ENCODE measurements around the gene DCHS1.

The DCHS1 gene

DNA sequence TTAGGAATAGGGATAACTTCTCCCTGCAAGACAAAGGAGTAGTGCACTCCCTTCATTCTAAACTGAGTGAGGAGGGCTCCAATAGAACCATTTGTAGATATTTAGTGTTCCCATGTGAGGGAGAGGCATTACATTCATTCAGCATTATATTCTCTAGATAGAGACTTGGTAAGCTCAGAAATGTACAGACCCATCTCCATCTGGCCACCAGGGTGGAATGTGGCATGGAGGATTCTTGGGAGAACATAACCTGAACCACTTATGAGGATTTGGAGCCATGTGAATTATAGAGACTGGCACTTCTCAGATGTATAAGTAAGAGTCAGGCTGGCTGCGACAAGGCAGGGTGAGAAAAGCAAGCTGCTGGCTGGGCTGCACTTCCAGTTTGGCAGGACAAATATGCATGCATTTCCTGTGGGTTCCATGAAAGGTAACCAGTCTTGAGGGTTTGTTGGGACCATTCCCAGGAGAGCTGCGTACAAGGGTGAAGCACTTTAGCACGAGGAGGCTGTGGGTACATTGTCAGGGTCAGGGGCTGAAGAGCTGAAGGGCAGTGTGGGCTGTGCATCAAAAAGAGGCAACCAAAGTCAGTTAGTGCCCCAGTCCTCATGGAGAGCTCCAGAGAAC is 61.4 kb downstream of the DCHS1 start:
- no peak for DNase-seq (ENCODE audit: low read depth in 2 of 2)

DNA sequence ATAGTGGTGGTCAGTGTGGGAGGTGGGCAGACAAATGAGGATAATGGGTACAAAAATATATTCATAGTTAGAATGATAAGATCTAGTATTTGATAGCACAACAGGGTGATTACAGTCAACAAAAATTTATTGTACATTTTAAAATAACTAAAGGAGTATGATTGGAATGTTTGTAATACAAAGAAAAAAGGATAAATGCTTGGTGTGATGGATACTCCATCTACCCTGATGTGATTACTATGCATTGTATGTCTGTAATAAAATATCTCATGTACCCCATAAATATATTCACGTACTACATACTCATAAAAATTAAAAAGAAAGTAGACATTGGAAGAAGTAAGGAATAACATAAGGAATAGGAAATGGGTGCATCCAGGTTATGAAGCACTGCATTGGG is 67.6 kb downstream of the DCHS1 start:
- DNase-seq (ENCODE audit: low read depth in 2 of 2), result no peak

DNA sequence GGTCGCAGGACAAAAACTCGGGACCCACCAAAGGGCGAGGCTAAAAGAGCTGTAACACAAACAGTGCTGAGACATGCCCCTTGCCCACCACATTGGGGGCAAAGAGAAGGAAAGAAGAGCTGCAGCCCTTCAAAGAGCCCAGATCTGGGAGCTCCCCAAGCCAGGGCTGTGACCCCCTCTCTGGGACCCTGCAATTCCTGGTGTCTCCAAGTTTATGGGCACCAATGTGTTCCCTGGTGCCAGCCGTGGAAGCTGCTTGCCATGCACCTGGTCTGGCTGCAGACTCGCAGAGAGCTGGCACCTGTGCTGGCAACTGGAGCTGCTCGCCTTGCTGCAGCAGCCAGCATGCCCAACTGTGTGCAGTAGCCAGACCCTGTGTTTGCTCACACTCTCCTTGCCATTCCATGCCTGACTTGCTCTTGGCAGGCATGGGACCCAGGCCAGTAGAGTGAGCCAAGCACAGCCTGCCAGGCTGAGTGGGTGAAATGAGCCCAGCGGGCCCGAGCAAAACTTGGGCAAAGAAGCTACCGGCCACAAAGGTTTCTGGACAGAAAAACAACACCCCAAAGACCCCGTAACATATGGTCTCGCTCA is 68.2 kb downstream of the DCHS1 start:
- DNase-seq (ENCODE audit: low read depth in 2 of 2), result no peak

DNA sequence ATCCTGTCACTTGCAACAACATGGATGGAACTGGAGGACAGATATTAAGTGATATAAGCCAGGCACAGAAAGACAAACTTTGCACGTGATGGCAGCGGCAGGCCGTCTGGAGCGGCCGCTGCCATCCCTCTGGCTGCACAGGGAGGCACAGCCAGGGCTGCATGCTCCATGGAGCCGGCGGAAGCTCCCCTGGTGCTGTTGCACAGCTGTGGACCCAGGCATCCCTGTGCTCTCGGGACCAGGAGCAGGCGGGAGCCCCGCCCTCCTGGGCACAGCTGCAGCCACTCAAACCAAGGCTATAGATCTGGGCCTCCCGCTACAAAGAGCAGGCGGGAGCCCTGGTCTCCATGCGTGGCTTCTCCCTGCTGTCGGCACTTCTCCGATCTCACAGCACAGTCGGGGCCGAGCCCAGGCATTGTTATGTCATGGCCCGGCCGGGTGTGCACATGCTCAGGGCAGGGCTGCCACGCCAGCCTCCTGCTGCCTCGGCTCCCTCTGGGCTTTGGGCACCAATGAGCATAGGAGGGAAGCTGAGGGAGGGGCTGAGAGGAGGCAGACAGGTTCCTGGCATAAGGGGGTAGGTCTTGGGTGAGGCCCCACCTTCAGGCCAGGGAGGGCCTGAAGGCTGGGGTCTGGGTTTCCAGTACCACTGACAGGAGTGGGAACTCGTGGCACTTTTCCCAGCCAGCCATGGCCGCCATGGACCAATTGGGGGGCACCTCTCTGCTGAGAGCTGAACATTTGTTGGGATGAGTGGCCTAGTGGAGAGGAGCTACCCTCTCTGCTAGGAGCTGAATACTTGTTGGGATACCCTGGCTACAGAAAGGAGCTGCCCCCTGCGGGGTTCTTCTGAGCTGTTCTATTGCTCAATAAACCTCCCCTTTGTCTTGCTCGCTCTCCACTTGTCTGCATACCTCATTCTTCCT is 68.9 kb downstream of the DCHS1 start:
- no peak for DNase-seq (ENCODE audit: low read depth in 2 of 2)

DNA sequence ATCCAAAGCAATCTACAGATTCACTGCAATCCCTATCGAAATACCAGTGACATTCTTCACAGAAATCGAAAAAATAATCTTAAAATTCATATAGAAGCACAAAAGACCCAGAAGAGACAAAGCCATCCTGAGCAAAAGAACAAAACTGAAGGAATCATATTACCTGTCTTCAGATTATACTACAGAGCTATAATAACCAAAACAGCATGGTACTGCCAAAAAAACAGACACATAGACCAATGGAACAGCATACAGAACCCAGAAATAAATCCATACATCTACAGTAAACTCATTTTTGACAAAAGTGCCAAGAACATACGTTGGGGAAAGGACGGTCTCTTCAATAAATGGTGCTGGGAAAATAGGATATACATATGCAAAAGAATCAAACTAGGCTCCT is 71.1 kb downstream of the DCHS1 start:
- no peak for DNase-seq (ENCODE audit: low read depth in 2 of 2)

DNA sequence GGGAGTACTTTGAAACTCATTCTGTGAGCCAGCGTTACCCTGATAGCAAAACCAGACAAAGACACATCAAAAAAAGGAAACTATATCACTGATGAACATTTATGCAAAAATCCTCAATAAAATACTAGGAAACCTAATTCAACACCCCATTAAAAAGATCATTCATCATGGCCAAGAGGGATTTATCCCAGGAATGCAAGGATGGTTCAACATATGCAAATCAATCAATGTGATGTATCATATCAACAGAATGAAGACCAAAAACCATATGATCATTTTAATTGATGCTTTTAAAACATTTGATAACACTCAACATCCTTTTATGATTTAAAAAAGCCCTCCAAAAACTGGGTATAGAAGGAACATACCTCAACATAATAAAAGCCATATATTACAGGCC is 72.0 kb downstream of the DCHS1 start:
- no peak for DNase-seq (ENCODE audit: low read depth in 2 of 2)

DNA sequence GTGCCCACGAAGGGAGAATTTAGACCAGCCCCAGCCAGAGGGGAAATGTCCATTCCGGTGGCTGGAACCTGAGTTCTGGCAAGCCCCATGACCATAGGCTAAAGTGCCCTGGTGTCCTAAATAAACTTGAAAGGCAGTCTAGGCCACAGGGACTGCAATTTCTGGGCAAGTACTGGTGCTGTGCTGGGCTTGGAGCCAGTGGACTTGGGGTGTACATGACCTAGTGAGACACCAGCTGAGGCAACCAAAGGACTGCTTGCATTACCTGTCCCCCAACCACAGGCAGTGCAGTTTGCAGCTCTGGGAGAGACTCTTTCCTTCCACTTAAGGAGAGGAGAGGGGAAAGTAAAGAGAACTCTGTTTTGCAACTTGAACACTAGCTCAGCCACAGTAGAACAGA is 75.9 kb downstream of the DCHS1 start:
- DNase-seq (ENCODE audit: low read depth in 2 of 2), result no peak

DNA sequence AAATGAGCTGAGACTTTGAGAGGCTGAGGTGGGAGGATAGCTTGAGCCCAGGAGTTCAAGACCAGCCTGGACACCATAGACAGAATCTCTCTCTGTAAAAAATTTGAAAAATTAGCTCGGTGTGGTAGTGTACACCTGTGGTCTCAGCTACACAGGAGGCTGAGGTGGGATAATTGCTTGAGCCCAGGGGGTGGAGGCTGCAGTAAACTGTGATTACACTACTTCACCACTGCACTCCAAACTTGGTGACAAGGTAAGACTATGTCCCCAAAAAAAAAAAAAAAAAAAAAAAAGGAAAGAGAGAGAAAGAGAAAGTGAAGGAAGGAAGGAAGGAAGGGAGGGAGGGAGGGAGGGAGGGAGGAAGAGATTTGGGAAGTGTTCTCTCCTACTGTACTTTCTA is 77.5 kb downstream of the DCHS1 start:
- no peak for DNase-seq (ENCODE audit: low read depth in 2 of 2)

DNA sequence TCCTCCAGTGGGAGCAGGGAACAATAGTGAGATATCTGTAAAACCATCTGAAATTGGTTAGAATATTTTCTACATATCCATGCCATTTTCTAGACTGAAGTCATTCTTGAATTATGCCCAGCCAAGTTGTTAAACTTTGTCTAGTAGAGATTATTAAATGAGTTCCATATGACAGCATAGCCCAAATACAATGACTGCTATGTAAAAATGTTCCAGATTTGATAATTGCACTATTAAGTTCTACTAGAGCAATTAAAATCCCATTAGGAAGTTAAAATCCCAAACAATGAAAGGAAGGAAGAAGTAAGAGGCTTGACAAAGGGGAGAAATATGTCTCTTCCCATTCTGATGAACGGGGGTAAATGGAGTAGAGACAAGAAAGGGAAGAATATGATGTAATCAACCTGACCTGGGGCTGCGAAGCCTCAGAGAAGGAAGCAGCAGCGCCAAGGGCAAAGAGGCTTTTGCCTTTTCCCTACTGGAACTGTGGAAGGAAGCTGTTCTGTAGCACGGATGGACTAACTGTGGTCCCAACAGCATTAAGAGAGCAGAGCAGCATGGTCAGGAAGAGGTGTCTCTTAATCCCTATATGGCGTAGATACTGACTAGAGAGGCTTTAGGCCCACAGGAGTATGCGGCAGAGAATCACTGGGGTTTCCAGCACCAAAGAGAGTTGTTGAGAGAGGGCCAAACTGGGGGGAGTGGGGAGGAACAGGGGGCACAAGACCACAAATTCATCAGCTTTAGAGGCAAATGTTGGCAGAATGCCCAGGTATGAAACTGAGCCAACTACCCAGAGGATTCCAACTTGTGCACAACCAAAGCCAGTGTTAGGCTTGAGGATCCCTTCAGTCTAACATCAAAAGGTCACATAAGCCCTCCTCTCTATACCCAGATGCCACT is 78.9 kb downstream of the DCHS1 start:
- no peak for DNase-seq (ENCODE audit: low read depth in 2 of 2)

DNA sequence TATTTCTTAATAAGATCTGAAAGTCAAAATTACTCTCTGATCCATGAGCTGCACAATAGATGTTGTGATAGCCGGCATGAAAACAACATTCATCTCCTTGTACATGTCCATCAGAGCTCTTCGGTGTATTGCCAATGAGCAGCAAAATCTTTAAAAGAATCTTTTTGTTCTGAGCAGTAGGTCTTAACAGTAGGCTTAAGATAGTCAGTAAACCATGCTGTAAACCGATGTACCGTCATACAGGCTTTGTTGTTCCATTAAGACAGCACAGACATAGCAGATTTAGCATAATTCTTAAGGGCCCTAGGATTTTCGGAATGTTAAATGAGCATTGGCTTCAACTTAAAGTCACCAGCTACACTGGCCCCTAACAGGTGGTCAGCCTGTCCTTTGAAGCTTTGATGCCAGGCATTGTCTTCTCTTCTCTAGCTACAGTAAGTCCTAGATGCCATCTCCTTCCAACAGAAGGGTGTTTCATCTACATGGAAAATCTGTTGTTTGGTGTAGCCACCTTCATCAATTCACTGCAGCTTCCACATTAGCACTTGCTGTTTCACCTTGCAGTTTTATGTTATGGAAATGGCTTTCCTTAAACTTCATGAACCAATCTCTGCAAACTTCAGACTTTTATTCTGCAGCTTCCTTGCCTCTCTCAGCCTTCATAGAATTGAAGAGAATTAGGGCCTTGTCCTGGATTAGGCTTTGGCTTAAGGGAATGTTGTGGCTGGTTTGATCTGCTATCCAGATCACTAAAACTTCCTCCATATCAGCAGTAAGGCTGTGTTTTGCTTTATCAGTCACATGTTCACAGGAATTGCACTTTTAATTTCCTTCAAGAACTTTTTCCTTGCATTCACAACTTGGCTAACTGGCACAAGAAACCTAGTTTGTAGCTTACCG is 80.5 kb downstream of the DCHS1 start:
- no peak for DNase-seq (ENCODE audit: low read depth in 2 of 2)

DNA sequence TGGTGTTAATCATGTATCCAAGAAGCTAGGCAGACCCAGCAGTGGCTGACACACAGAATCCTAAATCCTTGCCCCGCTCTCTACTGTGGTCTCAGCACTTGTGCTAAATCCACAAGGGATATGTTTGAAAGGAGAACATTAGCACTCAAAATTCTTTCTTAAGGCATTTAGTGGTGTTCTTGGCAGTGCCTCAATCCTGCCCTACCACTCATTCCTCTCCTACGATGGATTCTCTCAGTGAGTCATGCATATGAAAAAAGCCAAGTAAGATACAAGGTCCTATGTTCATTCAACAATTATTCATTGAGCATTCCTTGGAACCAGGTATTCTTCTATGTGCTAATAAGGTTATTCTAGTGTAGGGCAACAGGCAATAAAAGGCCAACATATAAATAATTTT is 83.4 kb downstream of the DCHS1 start:
- DNase-seq (ENCODE audit: low read depth in 2 of 2), result no peak

DNA sequence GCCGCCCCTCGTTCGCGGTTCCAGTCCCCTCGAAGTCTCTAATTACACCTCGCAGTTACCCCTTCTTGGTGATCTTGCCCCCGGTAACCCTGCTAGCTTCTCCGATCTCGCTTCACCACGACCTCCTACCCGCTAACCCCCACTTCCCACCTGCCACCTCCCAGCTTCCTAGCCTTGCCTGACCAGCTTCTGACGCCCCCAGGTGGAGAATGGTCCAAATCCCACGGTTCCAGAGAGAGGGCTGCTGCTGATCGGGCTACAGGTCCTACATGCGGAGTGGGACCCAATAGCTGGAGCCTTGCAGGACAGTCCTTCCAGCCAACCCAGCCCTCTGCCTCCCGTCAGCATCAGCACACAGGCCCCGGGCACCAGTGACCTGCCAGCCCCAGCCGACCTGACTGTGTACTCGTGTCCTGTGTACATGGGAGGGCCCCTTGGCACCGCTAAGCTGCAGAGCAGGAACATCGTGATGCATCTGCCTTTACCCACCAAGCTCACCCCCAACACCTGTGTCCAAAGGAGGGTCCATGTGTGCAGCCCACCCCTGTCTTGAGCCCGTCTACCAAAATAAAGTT is 84.1 kb downstream of the DCHS1 start:
- DNase-seq (ENCODE audit: low read depth in 2 of 2), result no peak
